HG02798 (cell line): Measurements from ENCODE around the gene VPS13C.

Experiments
- ATAC-seq: cut with Tn5 transposase; IDR thresholded peaks from one replicate; pipeline ENCODE4 v1.9.1; 2021; ENCODE audit warnings: mild to moderate bottlenecking; ENCODE audit not compliant: unreplicated experiment, poor library complexity

VPS13C gene

DNA sequence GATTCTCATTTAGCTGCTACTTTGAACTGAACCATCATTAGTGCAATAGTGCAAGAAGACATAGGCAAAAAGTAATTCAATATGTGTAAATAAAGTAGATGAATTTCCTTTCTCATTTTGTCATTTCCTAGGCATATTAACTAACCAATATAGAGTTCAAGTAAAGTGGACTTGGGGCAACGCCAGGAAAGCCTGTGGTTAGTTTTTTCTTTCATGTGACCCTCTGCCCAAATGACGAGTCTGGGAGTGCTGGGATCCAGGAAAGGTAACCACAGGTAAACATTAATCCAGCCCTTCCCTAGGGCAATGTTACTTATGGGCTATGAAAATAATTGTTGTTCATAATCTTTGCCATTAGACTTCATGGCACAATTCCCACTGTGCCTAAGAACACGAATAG lies 181.0 kb downstream of the VPS13C start:
- ATAC-seq = no peak

DNA sequence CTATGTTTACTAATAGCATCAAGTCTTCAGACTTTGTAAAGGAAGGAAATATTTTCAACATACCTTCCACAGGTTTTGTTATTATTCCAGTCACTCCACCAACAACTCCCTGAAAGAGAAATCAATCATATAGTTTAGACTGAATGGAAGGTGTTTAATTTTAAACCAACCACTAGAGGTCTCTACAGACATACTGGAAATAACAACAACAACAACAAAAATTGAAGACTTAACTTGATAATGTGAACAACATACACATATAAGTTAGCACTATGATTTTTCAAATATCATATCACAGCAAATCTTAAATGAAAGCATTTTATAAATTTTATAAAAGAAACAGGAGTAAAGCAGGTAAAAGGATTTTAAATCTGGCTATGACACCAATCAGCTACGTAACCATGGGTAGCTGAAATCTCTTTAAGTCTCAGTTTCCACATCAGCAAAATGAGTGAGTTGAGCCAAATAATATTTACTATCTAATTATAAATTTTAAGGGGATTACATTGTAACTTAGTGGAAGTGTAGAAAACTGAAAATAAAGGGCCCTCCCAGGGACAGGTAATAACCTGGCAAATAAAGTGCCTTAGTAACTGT lies 188.2 kb downstream of the VPS13C start:
- no peak for ATAC-seq

DNA sequence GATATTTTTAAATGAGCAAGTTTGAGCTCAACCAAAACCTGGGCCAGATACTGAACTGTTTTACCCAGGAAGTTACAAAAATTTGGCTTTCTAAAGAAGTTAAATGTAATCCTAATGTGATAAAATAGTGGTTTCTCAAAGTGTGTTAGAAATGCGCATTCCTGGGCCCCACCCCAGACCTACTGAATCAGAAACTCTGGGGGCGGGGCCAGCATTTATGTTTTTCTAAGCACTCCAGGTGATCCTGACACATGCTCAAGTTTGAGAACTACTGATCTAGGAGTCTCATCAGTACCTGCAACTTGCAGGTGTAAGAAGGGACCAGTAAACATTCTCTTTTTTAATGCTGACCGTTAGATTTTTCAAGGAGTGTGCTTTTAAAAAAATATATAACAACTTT lies 190.6 kb downstream of the VPS13C start:
- no peak for ATAC-seq

DNA sequence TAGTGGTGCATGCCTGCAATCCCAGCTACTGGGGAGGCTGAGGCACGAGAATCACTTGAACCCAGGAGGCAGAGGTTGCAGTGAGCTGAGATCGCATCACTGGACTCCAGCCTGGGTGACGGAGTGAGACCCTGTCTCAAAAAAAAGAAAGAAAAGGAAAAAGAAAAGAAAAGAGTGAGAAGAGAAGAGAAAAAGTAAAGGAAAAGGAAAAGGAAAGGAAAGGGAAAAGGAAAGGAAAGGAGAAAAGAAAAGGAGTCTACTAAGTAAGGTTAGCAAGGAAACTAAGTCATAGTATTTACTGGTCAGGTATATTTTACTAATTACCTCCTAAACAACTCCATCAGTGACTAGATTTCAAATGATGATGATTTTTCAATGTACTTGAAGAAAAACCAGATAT lies 198.3 kb downstream of the VPS13C start:
- no peak for ATAC-seq

DNA sequence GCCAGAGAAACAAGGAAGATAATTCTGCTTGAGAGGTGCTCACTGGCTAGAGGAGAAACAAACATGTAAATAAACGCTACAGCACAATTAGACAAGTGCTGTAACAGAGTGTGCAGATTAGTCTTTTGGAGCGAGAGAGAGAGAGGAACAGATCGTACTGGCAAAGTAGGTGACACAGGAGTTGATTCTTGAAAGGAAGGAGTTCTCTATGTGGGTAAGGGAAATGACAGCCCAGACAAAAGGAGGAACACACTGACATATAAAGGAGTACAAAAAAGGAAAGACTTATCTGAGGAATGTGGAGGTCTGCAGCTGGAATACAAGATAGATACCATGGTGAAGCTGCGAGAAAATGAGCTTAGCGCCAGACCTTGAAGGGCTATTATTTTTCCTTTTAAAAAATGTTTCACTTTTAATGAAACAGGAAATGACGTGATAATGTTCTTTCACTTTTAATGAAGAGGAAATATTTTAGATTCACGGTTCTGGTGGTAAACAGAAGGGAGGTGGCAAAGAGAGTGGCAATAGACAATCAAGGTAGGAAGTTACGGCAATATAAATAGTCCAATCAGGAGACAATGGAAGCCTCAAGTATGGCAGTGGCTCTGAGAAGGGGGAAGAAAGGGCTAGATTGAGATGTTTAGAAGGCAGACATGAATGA lies 202.9 kb downstream of the VPS13C start:
- ATAC-seq = no peak

DNA sequence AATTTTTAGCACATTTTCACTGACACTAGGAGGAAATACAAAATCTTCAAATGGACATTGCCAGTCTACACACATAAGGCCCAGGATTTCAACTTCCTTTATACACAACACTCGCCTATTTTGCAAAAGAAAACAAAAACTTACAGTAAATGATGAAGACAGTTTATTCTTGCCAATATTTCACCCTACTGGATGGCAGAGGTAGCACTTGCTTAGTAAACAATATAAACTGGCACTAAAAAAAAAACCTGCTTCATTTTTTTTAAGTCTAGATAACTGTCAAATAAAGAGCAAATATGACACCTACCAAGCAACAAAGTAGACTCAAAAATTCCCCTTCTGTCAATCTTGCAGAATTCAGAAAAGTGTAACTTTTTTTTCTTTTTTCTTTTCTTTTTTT lies 204.0 kb downstream of the VPS13C start:
- ATAC-seq = no peak

DNA sequence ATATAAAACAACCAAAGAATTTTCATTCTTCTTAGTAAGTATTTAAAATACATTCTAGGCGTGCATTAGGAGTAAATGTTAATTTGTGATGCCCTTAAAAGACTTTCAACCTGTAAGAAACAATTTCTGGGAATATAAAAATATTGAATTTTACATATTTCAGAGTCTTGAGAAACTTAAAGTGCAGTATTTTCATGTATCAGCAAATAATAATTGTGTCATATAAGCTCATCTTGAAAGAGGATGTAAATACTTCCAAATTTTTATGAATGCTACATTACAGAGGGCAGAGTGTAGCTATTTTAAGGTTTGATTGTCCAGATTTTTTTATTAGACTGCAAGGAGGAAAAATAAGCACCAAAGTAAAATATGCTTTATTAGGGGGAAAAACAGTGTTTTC lies 207.1 kb downstream of the VPS13C start:
- no peak for ATAC-seq

DNA sequence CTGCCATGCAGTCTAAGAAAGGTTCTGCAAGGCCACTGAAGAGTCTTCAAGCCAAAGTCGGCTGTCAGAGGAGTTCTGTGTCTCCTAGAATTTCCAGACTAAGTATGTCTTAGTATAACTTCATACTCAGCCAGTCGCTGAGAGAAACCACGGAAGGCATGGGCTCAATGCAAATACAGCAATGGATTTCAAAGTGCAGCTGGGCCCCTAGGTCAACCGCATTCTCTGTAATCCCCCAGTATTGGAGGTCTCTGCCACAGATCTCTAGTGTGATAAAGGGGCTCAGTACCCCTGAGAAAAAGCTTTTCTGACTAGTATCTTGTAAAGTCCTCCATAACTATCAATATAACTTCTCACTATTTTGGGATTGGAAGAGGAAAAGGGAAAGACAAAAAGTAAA lies 208.3 kb downstream of the VPS13C start:
- ATAC-seq = no peak

DNA sequence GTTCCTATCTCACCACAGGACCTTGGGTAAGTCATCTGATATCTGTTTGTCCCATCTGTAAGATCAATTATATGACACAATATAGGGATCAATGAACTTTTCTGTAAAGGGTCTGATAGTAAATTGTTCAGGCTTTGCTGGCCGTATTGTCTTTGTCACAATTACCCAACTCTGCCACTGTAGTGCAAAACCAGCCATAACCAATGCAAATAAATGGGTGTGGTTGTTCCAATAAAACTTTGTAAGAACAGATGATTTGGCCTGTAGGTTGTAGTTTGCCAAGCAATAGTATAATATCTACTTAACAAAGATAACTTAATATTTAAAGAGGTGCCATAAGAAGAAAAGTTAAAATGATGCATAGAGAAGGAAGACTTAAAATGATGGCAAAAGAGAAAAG lies 210.8 kb downstream of the VPS13C start:
- no peak for ATAC-seq

DNA sequence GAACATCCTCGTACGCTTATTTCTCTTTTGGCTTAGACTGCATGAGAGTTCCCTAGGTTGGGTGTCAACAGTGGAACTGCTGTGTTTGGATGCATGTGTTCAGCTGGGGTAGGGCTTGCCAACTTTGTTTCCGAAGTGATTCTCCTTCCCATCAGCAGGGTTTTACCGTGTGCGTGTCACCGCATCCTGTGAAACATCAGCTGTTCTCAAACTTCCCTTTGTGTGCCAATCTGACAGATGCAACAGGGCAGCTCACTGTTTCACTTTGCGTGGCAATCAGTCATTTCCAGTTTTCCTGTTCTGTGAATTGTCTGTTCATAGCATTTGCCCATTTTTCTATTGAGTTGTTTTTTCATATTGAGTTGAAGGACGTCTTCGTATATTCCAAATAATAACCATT lies 218.8 kb downstream of the VPS13C start:
- no peak for ATAC-seq

DNA sequence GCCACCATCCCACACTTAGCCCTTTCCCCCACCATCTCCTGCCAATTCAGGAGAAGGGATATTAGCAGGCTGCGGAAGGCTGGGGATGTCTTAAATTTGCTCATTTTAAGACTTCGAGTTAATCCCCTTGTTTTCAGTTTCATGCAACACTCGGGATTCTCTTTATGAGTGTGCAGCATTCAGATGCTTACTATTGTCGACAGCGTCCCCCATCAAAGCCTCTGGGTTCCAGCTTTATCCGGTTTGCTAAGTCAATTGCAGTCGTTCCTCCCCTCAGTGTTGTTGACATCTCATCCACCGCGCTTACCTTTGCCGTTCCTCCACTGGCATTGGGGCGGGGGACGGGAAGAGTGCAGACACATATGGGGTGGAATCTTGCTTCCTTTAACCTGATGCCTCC lies 220.2 kb downstream of the VPS13C start:
- no peak for ATAC-seq

DNA sequence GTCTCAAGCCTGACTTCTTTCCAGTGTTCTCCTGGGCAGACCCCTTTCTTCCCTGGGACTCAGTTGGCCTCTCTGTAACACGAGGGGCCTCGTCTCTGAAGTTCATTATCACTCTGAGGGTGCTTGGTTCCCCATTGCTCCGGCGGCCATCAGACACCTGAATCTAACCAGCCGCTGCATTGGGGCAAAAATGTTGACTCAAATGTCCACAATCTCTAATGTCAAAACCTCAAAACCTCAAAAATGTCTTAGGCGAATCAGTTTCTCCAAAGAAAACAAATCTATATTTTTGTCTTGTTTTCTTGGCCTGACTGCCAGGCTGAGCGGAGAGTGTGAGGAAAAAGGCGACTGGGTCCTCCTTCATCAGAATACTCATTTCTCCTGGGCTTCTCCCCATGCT lies 220.7 kb downstream of the VPS13C start:
- no peak for ATAC-seq

DNA sequence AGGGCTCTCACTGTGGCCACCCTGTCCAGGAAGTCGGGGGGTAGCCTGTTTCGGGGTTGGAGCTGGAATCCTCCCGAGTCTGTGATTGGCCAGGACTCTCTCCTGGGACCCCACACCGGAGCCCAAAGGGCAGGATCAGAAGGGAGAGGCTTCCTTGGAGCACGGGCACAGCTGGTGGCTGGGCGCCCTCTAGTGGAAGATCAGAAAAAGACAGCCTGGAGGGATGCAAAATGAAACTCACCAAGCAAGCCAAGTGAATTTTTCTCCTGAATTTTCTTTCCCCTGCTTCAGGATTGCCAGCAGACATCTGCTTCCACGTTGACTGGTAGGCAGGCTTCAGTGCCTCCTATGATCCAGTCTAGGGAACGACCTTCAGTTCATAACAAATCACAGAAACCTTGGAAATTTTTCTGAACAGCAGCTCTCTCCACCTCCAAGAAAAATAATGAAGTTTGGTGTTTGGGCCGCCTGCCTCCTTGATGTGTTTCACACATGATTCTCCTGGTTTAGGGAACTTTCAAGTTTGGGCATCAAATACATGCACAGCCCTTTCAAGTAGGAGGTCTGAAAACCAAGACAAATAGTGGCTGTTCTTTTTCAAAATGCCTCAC lies 224.6 kb downstream of the VPS13C start:
- no peak for ATAC-seq

DNA sequence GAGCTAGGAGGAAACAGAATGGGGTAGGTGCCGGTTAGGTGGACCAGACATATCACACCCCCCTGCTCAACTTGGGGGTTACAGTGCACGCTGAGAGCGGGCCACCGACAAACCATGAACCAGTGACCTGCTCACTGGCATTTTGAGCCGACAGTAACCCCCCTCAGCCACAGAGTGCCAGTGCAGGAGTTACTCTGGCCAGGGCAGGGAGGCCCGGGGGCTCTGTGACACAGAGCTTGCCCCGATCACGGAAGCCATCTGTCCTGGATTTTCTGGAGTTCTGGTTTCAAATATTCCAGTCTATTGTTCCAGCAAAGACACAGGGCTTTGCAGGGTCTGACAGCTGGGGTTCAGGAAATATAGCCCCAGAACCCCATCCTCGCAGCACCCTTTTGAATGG lies 225.2 kb downstream of the VPS13C start:
- no peak for ATAC-seq

DNA sequence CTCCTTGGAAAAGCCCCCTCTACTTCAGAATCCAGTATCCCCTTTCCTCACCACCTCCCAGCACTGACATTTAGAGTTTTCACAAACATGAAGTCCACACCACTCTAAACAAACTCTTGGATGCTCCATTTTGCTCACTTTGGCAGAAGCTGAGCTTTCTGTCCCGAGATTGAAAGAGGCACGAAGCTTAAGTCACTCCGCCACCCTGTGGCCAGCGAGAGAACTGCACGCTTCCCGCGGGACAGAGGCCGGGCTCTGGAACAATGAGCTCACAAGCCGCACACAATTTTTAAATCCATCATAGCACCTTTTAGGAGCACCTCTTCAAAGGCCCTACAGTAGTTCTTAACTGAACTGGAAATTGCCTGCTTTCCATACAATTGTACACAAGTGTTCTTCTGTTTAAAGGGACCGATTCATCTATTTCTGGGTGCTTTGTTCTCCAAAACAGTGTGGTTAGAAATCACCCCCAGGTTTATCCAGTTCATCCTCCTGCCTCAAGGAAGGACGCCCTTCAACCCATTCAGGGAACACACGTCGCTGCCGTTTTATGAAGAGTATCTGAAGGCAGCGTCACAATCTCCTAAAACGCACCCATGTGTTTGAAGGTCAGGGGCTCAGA lies 226.1 kb downstream of the VPS13C start:
- peak; percentile 62 for ATAC-seq

DNA sequence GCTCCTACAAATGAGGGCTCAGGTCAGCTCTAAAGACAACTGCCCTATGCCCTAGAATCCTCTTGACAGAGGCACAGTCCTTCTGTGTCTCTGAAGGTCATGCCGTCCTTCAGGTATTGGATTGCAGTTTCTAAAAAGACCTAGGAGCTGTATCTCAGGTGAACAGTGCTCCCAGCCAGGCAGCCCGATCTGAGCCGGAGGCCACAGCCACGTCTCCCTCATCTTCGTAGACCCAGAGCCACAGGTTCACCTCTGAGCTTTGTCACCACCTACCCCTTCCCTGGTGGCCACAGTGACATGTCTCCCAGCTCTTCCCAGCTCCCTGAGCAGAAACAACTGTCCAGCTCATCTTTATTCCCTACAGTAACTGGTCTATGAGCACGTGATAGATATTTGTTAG lies 228.0 kb downstream of the VPS13C start:
- no peak for ATAC-seq

DNA sequence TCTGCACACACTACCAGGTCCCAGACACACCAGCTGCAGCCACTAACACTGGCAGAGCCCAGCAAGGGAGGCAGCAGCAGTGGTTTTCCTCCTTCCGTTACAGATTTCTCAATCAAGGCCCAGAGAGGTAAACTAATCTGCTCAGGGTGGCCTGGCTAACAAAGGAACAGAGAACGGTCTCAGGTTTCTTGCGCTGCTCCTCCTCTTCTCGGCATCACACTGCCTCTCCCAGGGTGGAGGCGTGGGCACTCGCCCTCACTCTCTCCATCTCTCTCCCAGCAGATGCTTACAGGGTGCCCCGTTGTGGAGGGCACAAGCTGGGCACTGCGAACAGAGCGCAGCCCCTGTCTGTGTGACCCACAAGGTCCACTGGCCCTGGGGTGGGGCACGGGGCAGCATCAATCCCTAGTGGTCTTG lies 228.7 kb downstream of the VPS13C start:
- no peak for ATAC-seq

DNA sequence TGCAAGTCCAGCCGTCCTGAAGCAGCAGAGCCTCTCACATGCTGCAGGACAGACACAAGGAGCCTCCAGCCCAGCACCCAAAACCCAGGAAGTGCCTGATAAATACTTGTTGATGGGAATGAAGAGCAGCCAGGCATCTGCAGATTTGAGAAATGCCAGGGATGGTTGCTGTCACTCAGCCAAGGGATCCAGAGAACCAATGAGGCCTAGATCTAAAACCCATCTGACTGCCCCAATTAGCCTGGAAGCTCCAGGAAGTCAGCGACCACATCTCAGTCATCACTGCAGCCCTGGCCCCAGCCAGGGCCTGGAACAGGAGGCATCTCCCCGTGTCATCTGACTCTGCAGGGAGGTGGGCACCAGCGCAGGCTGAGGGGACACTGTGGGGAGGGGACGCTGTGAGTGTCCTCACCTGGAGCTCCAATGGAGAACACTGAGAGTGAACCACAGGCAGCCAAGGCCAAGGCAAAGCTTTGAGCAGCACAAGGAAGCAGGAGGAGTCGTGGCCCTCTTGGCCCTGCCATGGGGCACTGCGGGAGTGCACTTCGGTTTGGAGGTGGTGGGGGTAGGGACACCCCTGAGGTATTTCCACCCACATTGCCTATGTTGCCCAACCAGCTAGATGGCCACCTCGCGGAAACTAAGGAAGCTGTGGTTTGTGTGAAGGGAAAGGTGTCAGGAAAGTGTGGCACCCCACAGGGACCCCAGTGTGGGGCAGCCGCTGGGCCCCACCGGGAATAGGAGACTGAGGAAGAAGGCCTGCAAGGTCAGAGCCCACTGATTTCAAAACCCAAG lies 229.5 kb downstream of the VPS13C start:
- ATAC-seq = no peak

DNA sequence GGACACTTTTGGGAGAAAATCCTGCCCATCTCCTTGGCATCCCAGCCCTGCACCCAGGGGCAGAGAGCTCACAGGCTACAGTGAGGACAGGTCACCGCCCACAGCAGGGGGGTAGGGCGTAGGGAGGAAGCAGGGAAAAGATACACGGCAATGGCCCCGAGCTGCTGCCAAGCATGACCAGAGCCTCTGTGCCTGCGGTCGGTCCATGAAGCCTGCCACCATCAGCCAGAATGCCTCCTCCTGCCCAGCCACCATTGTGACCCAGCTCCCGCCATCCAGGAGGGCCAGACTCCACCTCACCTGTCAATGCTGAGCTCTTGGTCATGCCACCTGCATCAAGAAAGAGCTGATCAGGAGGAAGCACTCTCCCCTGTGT lies 230.7 kb downstream of the VPS13C start:
- ATAC-seq = no peak

DNA sequence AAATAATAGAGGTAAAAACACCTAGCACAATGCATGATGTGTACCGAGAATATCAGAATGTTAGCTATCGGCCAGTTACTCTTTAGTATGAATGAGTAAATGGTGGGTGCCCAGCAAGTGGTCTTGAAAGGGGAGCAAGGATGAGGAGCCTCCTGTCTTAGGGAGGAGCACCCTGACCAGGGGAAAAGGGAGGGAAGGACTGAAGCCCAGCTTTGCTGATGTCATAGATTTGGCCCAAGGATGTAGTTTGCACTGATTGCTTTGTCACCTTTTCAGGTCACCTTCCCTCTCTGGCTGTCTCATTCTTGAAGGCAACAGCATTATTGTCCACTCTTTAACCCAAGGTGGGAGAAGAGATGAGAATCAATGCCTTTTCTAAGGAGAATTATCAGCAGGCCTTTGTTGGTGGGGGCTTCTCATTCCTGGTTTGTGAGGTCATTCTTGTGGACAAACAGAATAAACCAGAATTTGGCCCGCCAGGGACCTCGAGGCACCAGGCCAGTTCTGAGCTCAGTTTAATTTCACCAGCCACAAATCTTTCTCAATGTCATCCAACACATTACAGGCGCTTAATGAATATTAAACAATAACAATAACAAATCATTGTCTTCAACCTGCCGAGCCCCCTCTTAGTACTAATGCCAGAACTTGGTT lies 231.3 kb downstream of the VPS13C start:
- ATAC-seq = no peak
